ENCODE measurements around the gene FOXE3. TPM values are rescaled to one million over a fixed set of nuclear protein-coding genes. Genes with fewer than 3 reads are reported as not detected.

The FOXE3 gene
- total RNA-seq, 1 donor from 2014 or later: not detected

- DNase-seq (ENCODE audit: low spot score in 2 of 2): no peak
- Histone ChIP-seq H3K9me3 (no peaks in the 10 kb centered on the region), H3K4me1 (no peaks in the 10 kb centered on the region), H3K27me3 (no peaks in the 10 kb centered on the region), H3K4me3 (no peak overlapping the region), H3K27ac (no peak overlapping the region), H3K36me3 (no peaks in the 10 kb centered on the region)
- TF ChIP-seq CTCF (IDR thresholded peaks at IDR 0.05): no peak
- intact Hi-C loops (cut with DNase I): loop anchor here (2.0 kb wide), 1 partner anchor 339 kb away; no protein-coding TSS in a partner anchor
Measured at GRCh38 chr1:47388030-47388890, 27.8 kb upstream of the FOXE3 start.

- H3K9me3 ChIP-seq: no peaks in the 10 kb centered on the region
- H3K4me1 ChIP-seq: no peaks in the 10 kb centered on the region
- H3K27ac ChIP-seq: no peak overlapping the region
- no peaks in the 10 kb centered on the region for H3K36me3 ChIP-seq
- no peak overlapping the region for H3K4me3 ChIP-seq
- intact Hi-C loops (cut with DNase I): loop anchor here (2.0 kb wide), 1 partner anchor 338 kb away; no protein-coding TSS in a partner anchor
- TF ChIP-seq CTCF (IDR thresholded peaks at IDR 0.05): peak; percentile 60 to 75 (median 62)
- no peaks in the 10 kb centered on the region for H3K27me3 ChIP-seq
- DNase-seq (ENCODE audit: low spot score in 2 of 2): peak in 1 of 2 donors; percentile 74
Measured at GRCh38 chr1:47388891-47389238, 27.2 kb upstream of the FOXE3 start.

- TF ChIP-seq CTCF (IDR thresholded peaks at IDR 0.05): no peak
- DNase-seq (ENCODE audit: low spot score in 2 of 2): no peak
- no peak overlapping the region for H3K4me3 ChIP-seq
- H3K27me3 ChIP-seq: no peaks in the 10 kb centered on the region
- H3K27ac ChIP-seq: no peak overlapping the region
- no peaks in the 10 kb centered on the region for H3K4me1 ChIP-seq
- no peaks in the 10 kb centered on the region for H3K36me3 ChIP-seq
- no peaks in the 10 kb centered on the region for H3K9me3 ChIP-seq
- intact Hi-C loops (cut with DNase I): loop anchor here (2.0 kb wide), 1 partner anchor 337 kb away; no protein-coding TSS in a partner anchor
Measured at GRCh38 chr1:47389731-47390130, 26.4 kb upstream of the FOXE3 start.

GRCh38 chr1:47390843-47391242, 25.2 kb upstream of the FOXE3 start:
- H3K9me3 ChIP-seq: no peaks in the 10 kb centered on the region
- H3K27ac ChIP-seq: no peak overlapping the region
- no peak for DNase-seq (ENCODE audit: low spot score in 2 of 2)
- intact Hi-C loops (cut with DNase I): no loop called here
- H3K4me1 ChIP-seq: no peaks in the 10 kb centered on the region
- TF ChIP-seq CTCF (IDR thresholded peaks at IDR 0.05): no peak
- no peaks in the 10 kb centered on the region for H3K27me3 ChIP-seq
- no peak overlapping the region for H3K4me3 ChIP-seq
- no peaks in the 10 kb centered on the region for H3K36me3 ChIP-seq

GRCh38 chr1:47393141-47393540, 22.9 kb upstream of the FOXE3 start:
- TF ChIP-seq CTCF (IDR thresholded peaks at IDR 0.05): no peak
- intact Hi-C loops (cut with DNase I): no loop called here
- no peak overlapping the region for H3K27ac ChIP-seq
- no peaks in the 10 kb centered on the region for H3K27me3 ChIP-seq
- no peaks in the 10 kb centered on the region for H3K36me3 ChIP-seq
- no peaks in the 10 kb centered on the region for H3K4me1 ChIP-seq
- DNase-seq (ENCODE audit: low spot score in 2 of 2): peak in 1 of 2 donors; percentile 13
- H3K9me3 ChIP-seq: no peaks in the 10 kb centered on the region
- H3K4me3 ChIP-seq: no peak overlapping the region
